MCF 10A (cell line): ENCODE results near the gene TMEM150B. TPM values are rescaled to one million over a fixed set of nuclear protein-coding genes. Genes with fewer than 3 reads are reported as not detected.

ENCODE experiments used
- BruUV-seq: library from RNA; stranded (reverse); fragments of 400-500 nt; replicated peaks from 2 replicates; lab custom pipeline; 2021; lab: Mats Ljungman, UMichigan
- CTCF ChIA-PET: fragments of 300-600 bp; sonication (Branson Sonifier 250); formaldehyde crosslinking; extraction: SDS; loops from one replicate; lab custom pipeline; 2021; ENCODE audit warnings: antibody characterized with exemption, inconsistent platforms; lab: Yijun Ruan, JAX
- POLR2A ChIA-PET: fragments of 300-600, 350-650 bp; sonication (Branson Sonifier 250); formaldehyde crosslinking; extraction: SDS; loops from one replicate; lab custom pipeline; 2020; ENCODE audit warnings: antibody characterized with exemption, inconsistent platforms; lab: Yijun Ruan, JAX
- DNase-seq: peaks from one replicate; pipeline ENCODE4 v3.0.0-alpha.2; 2018; ENCODE audit not compliant: unreplicated experiment
- H3K27ac Mint-ChIP-seq: one replicate; pipeline ENCODE4 v1.8.0; 2022; ENCODE audit warnings: mild to moderate bottlenecking, low read depth, mixed read lengths; ENCODE audit not compliant: unreplicated experiment
- H3K27me3 Mint-ChIP-seq: one replicate; pipeline ENCODE4 v1.8.0; 2022; ENCODE audit warnings: mixed read lengths; ENCODE audit not compliant: insufficient read depth, unreplicated experiment
- H3K36me3 Mint-ChIP-seq: one replicate; pipeline ENCODE4 v1.8.0; 2022; ENCODE audit warnings: mild to moderate bottlenecking, moderate library complexity, mixed read lengths; ENCODE audit not compliant: insufficient read depth, unreplicated experiment
- H3K4me1 Mint-ChIP-seq: one replicate; pipeline ENCODE4 v1.8.0; 2022; ENCODE audit warnings: mixed read lengths; ENCODE audit not compliant: insufficient read depth, unreplicated experiment
- H3K4me3 Mint-ChIP-seq: one replicate; pipeline ENCODE4 v1.8.0; 2022; ENCODE audit warnings: mild to moderate bottlenecking, moderate library complexity, mixed read lengths; ENCODE audit not compliant: unreplicated experiment
- H3K9me3 Mint-ChIP-seq: one replicate; pipeline ENCODE4 v1.8.0; 2022; ENCODE audit warnings: mixed read lengths; ENCODE audit not compliant: unreplicated experiment
- intact Hi-C: fragments of 100-400 bp; cut with micrococcal nuclease; formaldehyde crosslinking; loops from 2 replicates; pipeline ENCODE4 v1.14.1; 2022
- total RNA-seq: library from RNA; stranded (reverse); gene quantifications from 2 replicates; pipeline ENCODE4 v1.2.3, GENCODE V29; 2022
- TF ChIP-seq, protein P1 (sequence below): fragments of 200-600 bp; IDR thresholded peaks from one replicate; pipeline ENCODE4 v1.8.0; 2022; ENCODE audit warnings: antibody characterized with exemption, mild to moderate bottlenecking; ENCODE audit not compliant: unreplicated experiment

Gene TMEM150B
- total RNA-seq, 1 experiment from 2014 or later: not detected

DNA sequence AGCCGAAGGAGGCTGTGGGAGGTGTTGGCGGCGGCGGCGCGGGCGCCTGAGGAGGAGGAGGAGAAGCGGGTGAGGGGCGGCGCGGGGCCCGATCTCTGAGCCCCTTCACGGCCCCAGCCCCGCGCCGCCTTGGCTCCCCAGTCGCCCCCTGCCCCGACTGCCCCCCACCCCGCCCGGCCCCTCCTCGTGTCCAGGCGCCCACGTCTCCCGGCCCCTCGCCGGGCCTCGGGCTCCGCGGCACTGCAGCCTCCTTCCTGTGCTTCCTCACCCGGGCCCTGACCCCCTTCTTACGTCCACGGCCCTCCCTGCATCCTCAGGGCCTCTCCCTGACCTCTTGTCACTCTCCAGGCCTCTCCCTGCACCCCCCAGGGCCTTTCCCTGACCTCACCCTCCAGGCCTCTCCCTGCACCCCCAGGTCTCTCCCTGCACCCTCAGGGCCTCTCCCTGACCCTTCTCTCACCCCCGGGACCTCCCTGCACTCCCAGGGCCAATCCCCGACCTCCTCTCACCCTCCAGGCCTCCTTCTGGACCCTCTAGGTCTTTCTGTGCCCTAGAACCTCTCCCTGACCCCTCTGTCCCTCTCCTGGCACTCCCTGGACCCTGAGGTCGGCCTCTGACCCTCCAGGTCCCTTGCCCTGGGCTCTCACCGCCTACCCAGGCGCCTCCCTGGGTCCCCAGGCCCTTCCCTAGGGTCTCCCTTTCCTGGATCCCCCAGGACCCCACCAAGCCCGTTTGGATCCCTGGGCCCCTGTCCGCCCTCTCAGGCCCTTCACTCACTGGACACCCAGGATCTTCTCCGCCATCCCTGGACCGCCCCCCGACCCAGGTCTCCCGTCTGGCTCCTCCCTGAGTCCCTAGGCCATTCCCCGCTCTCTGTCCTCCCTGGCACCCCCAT, 15.0 kb upstream of the TMEM150B start:
- BruUV-seq: no TSS peak
- H3K36me3 Mint-ChIP-seq: peaks cover 36% of the 10 kb centered on the region
- H3K27ac Mint-ChIP-seq: peak overlapping the region; percentile 100
- ChIA-PET CTCF (interaction anchor here (0.6 to 3.5 kb wide), 7 partner anchors 9 to 127 kb away, joined by 3 to 36 read pairs (median 8); no protein-coding TSS in a partner anchor), POLR2A (interaction anchor here (0.6 to 5.1 kb wide), 30 partner anchors 9 to 315 kb away, joined by 3 to 98 read pairs (median 5); partner anchors contain the start of genes DNAAF3, HSPBP1, IL11 and ISOC2)
- no peaks in the 10 kb centered on the region for H3K27me3 Mint-ChIP-seq
- TF ChIP-seq, protein P1, sequence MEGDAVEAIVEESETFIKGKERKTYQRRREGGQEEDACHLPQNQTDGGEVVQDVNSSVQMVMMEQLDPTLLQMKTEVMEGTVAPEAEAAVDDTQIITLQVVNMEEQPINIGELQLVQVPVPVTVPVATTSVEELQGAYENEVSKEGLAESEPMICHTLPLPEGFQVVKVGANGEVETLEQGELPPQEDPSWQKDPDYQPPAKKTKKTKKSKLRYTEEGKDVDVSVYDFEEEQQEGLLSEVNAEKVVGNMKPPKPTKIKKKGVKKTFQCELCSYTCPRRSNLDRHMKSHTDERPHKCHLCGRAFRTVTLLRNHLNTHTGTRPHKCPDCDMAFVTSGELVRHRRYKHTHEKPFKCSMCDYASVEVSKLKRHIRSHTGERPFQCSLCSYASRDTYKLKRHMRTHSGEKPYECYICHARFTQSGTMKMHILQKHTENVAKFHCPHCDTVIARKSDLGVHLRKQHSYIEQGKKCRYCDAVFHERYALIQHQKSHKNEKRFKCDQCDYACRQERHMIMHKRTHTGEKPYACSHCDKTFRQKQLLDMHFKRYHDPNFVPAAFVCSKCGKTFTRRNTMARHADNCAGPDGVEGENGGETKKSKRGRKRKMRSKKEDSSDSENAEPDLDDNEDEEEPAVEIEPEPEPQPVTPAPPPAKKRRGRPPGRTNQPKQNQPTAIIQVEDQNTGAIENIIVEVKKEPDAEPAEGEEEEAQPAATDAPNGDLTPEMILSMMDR: no peak
- peaks cover 38% of the 10 kb centered on the region for H3K4me1 Mint-ChIP-seq
- H3K9me3 Mint-ChIP-seq: no peaks in the 10 kb centered on the region
- intact Hi-C loops: loop anchor here (1.0 to 2.0 kb wide), 3 partner anchors 13 to 45 kb away; partner anchors contain the start of gene RPL28
- DNase-seq: no peak
- H3K4me3 Mint-ChIP-seq: peak overlapping the region; percentile 80

DNA sequence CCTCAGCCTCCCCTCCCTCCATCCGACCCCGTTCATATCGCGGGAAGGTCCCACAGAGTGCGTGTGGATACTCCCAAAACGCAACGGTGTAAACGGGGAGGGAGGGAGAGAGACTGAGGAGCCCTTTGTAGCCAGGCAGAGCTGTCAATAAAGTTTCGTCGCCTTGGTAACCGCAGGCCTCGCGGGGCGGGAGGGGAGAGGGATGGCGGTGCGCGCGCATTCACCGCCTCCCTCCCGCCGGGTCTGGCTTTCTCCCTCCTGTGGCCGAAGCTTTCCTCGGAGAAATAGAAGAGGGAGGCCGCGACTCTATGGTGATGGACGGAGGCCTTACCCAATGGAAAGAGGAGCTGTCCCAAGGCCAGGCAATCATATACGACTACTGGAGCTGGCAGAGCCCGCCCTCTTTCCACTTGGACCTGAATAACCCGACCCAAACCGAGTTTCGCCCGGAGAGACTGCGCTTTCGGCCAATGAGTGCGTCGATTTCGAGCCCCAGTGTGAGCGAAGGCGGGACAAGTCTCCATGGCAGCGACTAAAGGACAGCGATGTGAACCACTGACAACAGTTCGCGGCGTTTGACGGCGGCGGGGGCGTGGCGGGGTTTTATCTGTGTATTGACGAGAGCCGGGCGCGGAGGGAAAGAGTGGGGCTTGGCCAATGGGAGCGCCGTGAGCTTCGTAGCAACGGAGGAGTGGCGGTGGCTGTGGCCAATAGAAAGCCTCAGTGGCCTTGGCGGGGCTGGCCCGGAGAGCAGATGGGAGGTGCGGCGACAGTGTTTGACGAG, 14.2 kb upstream of the TMEM150B start, which contains the start of gene KMT5C:
TSS of gene KMT5C (plus strand) at position 772 of the 784 bp plus-strand sequence. CDS start 2,061 bp downstream, outside the sequence.
- intact Hi-C loops: loop anchor here (1.0 to 2.0 kb wide), 3 partner anchors 14 to 46 kb away; partner anchors contain the start of gene RPL28
- ChIA-PET POLR2A (interaction anchor here (0.6 to 5.1 kb wide), 44 partner anchors 10 to 316 kb away, joined by 3 to 98 read pairs (median 4); partner anchors contain the start of genes DNAAF3, FIZ1, HSPBP1 and IL11), CTCF (interaction anchor here (0.5 to 3.5 kb wide), 17 partner anchors 10 to 198 kb away, joined by 3 to 36 read pairs (median 4); no protein-coding TSS in a partner anchor)
- H3K4me3 Mint-ChIP-seq: peak within 1 kb of the TSS; percentile 80
- peaks cover 29% of the 10 kb centered on the region for H3K36me3 Mint-ChIP-seq
- H3K4me1 Mint-ChIP-seq: peaks cover 33% of the 10 kb centered on the region
- TF ChIP-seq, protein P1: no peak
- no peaks in the 10 kb centered on the region for H3K27me3 Mint-ChIP-seq
- peak within 1 kb of the TSS; percentile 100 for H3K27ac Mint-ChIP-seq
- peak; percentile 100 for DNase-seq
- H3K9me3 Mint-ChIP-seq: no peaks in the 10 kb centered on the region
- BruUV-seq: no TSS peak

DNA sequence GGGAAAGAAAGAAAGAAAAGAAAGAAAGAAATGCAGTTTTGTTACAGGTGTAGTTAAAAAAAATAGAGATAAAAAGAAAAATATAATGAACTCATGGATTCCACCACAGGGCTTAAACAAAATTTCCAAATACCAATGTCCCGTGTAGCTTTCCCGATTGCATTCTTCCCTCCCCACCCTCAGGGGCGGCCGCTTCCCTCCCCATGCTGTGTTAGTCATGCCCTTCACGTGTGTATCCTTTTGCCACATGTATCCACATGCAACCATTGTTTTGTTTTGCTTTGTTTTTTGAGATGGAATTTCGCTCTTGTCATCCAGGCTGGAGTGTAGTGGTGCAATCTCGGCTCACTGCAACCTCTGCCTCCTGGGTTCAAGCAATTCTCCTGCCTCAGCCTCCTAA, 11.0 kb upstream of the TMEM150B start:
- Mint-ChIP-seq H3K27ac (peak overlapping the region; percentile 94), H3K36me3 (peaks cover 16% of the 10 kb centered on the region), H3K9me3 (no peaks in the 10 kb centered on the region), H3K27me3 (no peaks in the 10 kb centered on the region), H3K4me1 (peaks cover 28% of the 10 kb centered on the region), H3K4me3 (peak overlapping the region; percentile 9)
- BruUV-seq: no TSS peak
- peak; percentile 93 for DNase-seq
- POLR2A ChIA-PET: interaction anchor here (0.6 to 5.1 kb wide), 14 partner anchors 8 to 319 kb away, joined by 3 to 98 read pairs (median 3); partner anchors contain the start of genes HSPBP1, PPP6R1, RPL28 and TMEM150B
- TF ChIP-seq, protein P1: no peak
- intact Hi-C loops: no loop called here
- CTCF ChIA-PET: interaction anchor here (0.7 to 3.5 kb wide), 5 partner anchors 34 to 317 kb away, joined by 3 to 36 read pairs (median 3); no protein-coding TSS in a partner anchor
